ENCODE data around the gene DPEP1. TPM values are rescaled to one million over a fixed set of nuclear protein-coding genes. Genes with fewer than 3 reads are reported as not detected.

Gene DPEP1
- total RNA-seq, 1 experiment from 2014 or later: 1.1 TPM

- Histone ChIP-seq H3K9ac (ENCODE audit: extremely low read depth, insufficient read length, low read length) (no peak overlapping the region), H3K79me1 (ENCODE audit: insufficient read depth, low read depth, low read length, poor library complexity, severe bottlenecking) (no peaks in the 10 kb centered on the region), H3K4me1 (ENCODE audit: insufficient read depth, low read length) (no peaks in the 10 kb centered on the region), H3K27ac (ENCODE audit: insufficient read length, low read depth, low read length) (no peak overlapping the region), H2AFZ (ENCODE audit: low read length) (no peak overlapping the region), H2AK5ac (ENCODE audit: insufficient read length, low read length) (no peak overlapping the region), H3K18ac (ENCODE audit: insufficient read length, low read depth, low read length) (no peak overlapping the region), H3K14ac (ENCODE audit: insufficient read depth, low read length) (no peak overlapping the region), H3K23me2 (ENCODE audit: insufficient read length, low read depth, low read length, poor library complexity, severe bottlenecking) (no peaks in the 10 kb centered on the region), H2BK12ac (ENCODE audit: insufficient read length, low read depth, low read length) (no peak overlapping the region), H4K8ac (replicated peaks; ENCODE audit: insufficient read length, low read depth, low read length) (no peak overlapping the region), H2BK5ac (ENCODE audit: insufficient read length, low read length) (no peak overlapping the region), H3K56ac (ENCODE audit: insufficient read length, low read depth, low read length) (no peak overlapping the region), H3K27me3 (ENCODE audit: insufficient read depth, low read length) (no peaks in the 10 kb centered on the region), H2BK15ac (ENCODE audit: low read depth, low read length) (no peak overlapping the region), H2BK20ac (ENCODE audit: low read depth, low read length, poor library complexity, severe bottlenecking) (no peak overlapping the region), H4K20me1 (ENCODE audit: control insufficient read depth, insufficient read depth, insufficient read length) (no peaks in the 10 kb centered on the region), H2BK120ac (ENCODE audit: low read depth, low read length, poor library complexity, severe bottlenecking) (no peak overlapping the region), H3T11ph (ENCODE audit: low read length) (no peak overlapping the region), H3K23ac (ENCODE audit: insufficient read length, low read depth, low read length) (no peak overlapping the region), H3K79me2 (ENCODE audit: insufficient read depth, low read length) (no peaks in the 10 kb centered on the region), H4K91ac (ENCODE audit: insufficient read length, low read depth, low read length) (no peak overlapping the region), H4K5ac (ENCODE audit: insufficient read length, low read depth, low read length) (no peak overlapping the region), H3K9me3 (ENCODE audit: control insufficient read depth, low read depth, low read length) (no peaks in the 10 kb centered on the region), H3K4me2 (ENCODE audit: insufficient read depth, insufficient read length, low read length) (no peak overlapping the region), H3K4ac (ENCODE audit: low read depth, low read length) (no peak overlapping the region)
- Mint-ChIP-seq H3K4me1 (peaks cover 10 to 11% of the 10 kb centered on the region in 2 experiments), H3K9me3 (no peaks in the 10 kb centered on the region), H3K4me3 (no peak overlapping the region), H3K27ac (no peak overlapping the region; a peak in 1 of 7 replicates), H3K27me3 (ENCODE audit: low read depth) (peaks cover 7% of the 10 kb centered on the region), H3K36me3 (ENCODE audit: insufficient read depth in 1 of 3, low read depth in 3 of 3) (peaks cover 11 to 36% (median 35%) of the 10 kb centered on the region in 3 experiments; a peak in 6 of 7 replicates)
- TF ChIP-seq, protein P1, sequence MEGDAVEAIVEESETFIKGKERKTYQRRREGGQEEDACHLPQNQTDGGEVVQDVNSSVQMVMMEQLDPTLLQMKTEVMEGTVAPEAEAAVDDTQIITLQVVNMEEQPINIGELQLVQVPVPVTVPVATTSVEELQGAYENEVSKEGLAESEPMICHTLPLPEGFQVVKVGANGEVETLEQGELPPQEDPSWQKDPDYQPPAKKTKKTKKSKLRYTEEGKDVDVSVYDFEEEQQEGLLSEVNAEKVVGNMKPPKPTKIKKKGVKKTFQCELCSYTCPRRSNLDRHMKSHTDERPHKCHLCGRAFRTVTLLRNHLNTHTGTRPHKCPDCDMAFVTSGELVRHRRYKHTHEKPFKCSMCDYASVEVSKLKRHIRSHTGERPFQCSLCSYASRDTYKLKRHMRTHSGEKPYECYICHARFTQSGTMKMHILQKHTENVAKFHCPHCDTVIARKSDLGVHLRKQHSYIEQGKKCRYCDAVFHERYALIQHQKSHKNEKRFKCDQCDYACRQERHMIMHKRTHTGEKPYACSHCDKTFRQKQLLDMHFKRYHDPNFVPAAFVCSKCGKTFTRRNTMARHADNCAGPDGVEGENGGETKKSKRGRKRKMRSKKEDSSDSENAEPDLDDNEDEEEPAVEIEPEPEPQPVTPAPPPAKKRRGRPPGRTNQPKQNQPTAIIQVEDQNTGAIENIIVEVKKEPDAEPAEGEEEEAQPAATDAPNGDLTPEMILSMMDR (conservative IDR thresholded peaks at IDR 0.05): no peak
- no CpG with 5 or more reads among the region's 11 CpGs for WGBS (ENCODE audit: extremely low coverage, insufficient read length, low lambda C conversion rate)
- no peak for DNase-seq
Measured at GRCh38 chr16:89645122-89645521, 31.7 kb downstream of the DPEP1 start.

All from H9 (cell line).